GM12878 (cell line): Measurements from ENCODE around the gene PRKAG2. TPM values are rescaled to one million over a fixed set of nuclear protein-coding genes. Genes with fewer than 3 reads are reported as not detected.

Experiments
- ATAC-seq: fragments of 200-7000 bp; cut with Tn5 transposase; 3 replicates; pipeline ENCODE4 v1.9.1; 2020; ENCODE audit warnings: mild to moderate bottlenecking, moderate library complexity
- BruUV-seq: library from RNA; stranded (reverse); fragments of 400-500 nt; replicated peaks from 2 replicates; lab custom pipeline; 2021; lab: Mats Ljungman, UMichigan
- CTCF ChIA-PET: fragments of 300-600 bp; sonication (Branson Sonifier 250); formaldehyde crosslinking; extraction: SDS; loops from one replicate; lab custom pipeline; 2021; ENCODE audit warnings: inconsistent platforms; lab: Yijun Ruan, JAX
- POLR2A ChIA-PET: fragments of 350-600 bp; formaldehyde crosslinking; extraction: SDS; loops from one replicate; lab custom pipeline; 2021; ENCODE audit warnings: inconsistent platforms; lab: Charles Lee
- RAD21 ChIA-PET: fragments of 300-600 bp; sonication (Branson Sonifier 250); formaldehyde crosslinking; loops from one replicate; lab custom pipeline; 2023; ENCODE audit warnings: antibody characterized with exemption; ENCODE audit not compliant: unreplicated experiment; lab: Charles Lee
- SMC1A ChIA-PET: fragments of 300-600 bp; sonication (Branson Sonifier 250); formaldehyde crosslinking; loops from one replicate; lab custom pipeline; 2023; ENCODE audit not compliant: unreplicated experiment, uncharacterized antibody; lab: Charles Lee
- DNase-seq: peaks from one replicate; pipeline ENCODE4 v3.0.0-alpha.2; 2011; ENCODE audit warnings: low read depth, low spot score
- FAIRE-seq: peaks from 3 replicates; lab custom pipeline; 2011; peaks lifted over from hg19 to GRCh38; lab: Jason Lieb, UNC
- H2AFZ ChIP-seq: 2 replicates; pipeline ENCODE4 v1.6.0; 2011; ENCODE audit warnings: low read depth, low read length, control low read depth; ENCODE audit not compliant: control insufficient read depth
- H3K27ac ChIP-seq: 2 replicates; pipeline ENCODE4 v1.5.1; 2011; ENCODE audit warnings: control low read depth; ENCODE audit not compliant: control insufficient read depth, insufficient read depth
- H3K27me3 ChIP-seq, 2 experiments: replicated peaks in 1 of 2; 2 replicates each; pipeline versions ENCODE4 v1.6.0 to v1.6.1; 2011; ENCODE audit warnings: low read length in 1 of 2; ENCODE audit not compliant: control insufficient read depth in 2 of 2, insufficient read depth in 2 of 2
- H3K36me3 ChIP-seq, 2 experiments: 2 replicates each; pipeline ENCODE4 v1.5.1; 2011; ENCODE audit warnings: low read length in 1 of 2; ENCODE audit not compliant: control insufficient read depth in 2 of 2, insufficient read depth in 2 of 2
- H3K4me1 ChIP-seq: 2 replicates; pipeline ENCODE4 v1.6.1; 2011; ENCODE audit warnings: mild to moderate bottlenecking, low read length, moderate library complexity, mixed read lengths; ENCODE audit not compliant: control insufficient read depth, insufficient read depth
- H3K4me2 ChIP-seq: 2 replicates; pipeline ENCODE4 v1.6.0; 2011; ENCODE audit warnings: control low read depth; ENCODE audit not compliant: control insufficient read depth, insufficient read depth
- H3K4me3 ChIP-seq: fragments of 200-600 bp; sonication (generic); 2 replicates; pipeline ENCODE4 v1.5.1; 2016
- H3K79me2 ChIP-seq: 2 replicates; pipeline ENCODE4 v1.6.0; 2011; ENCODE audit warnings: low read length; ENCODE audit not compliant: control insufficient read depth, insufficient read depth
- H3K9ac ChIP-seq: 2 replicates; pipeline ENCODE4 v1.8.0; 2011; ENCODE audit warnings: low read length, control low read depth, mixed read lengths; ENCODE audit not compliant: control insufficient read depth, insufficient read depth
- H3K9me3 ChIP-seq: replicated peaks from 3 replicates; pipeline ENCODE4 v1.5.1; 2011; ENCODE audit warnings: mild to moderate bottlenecking, low read length; ENCODE audit not compliant: control insufficient read depth, insufficient read depth
- H4K20me1 ChIP-seq: 2 replicates; pipeline ENCODE4 v1.6.0; 2011; ENCODE audit not compliant: control insufficient read depth, insufficient read depth
- CBFB ChIP-seq: IDR thresholded peaks from 2 replicates; pipeline ENCODE4 v1.6.1; 2016; ENCODE audit warnings: antibody characterized with exemption, low read depth
- KLF5 ChIP-seq: fragments of 450-650 bp; IDR thresholded peaks from 2 replicates; pipeline ENCODE4 v1.6.1; 2014; ENCODE audit warnings: mild to moderate bottlenecking; ENCODE audit not compliant: partially characterized antibody
- SRF ChIP-seq, 2 experiments: IDR thresholded peaks; 2 replicates each; pipeline ENCODE4 v1.6.1; 2011; ENCODE audit warnings: low read depth in 2 of 2, low read length in 2 of 2, mild to moderate bottlenecking in 1 of 2, moderate library complexity in 1 of 2
- SUZ12 ChIP-seq: fragments of 200-600 bp; sonication (generic); IDR thresholded peaks from one replicate; pipeline ENCODE4 v1.6.1; 2018; ENCODE audit warnings: antibody characterized with exemption, mild to moderate bottlenecking; ENCODE audit not compliant: unreplicated experiment
- YBX1 ChIP-seq: fragments of 450-650 bp; IDR thresholded peaks from 2 replicates; pipeline ENCODE4 v1.6.1; 2016; ENCODE audit warnings: antibody characterized with exemption
- ZBED1 ChIP-seq: IDR thresholded peaks from 2 replicates; pipeline ENCODE4 v1.6.1; 2016; ENCODE audit warnings: borderline replicate concordance
- WGBS: methylation state at CpG from one replicate; pipeline ENCODE4 v1.1.6; 2016; ENCODE audit warnings: low lambda C conversion rate; ENCODE audit not compliant: insufficient replicate concordance, insufficient coverage; ENCODE audit errors: missing lambda C conversion rate; 5-methylcytosine and 5-hydroxymethylcytosine counted together
- in situ Hi-C: fragments of 300-500 bp; cut with MboI; formaldehyde crosslinking; loops from 9 replicates; pipeline ENCODE4 v1.14.3; 2018; ENCODE audit warnings: mixed read lengths
- intact Hi-C: fragments of 100-400 bp; cut with micrococcal nuclease; formaldehyde crosslinking; loops from one replicate; pipeline ENCODE4 v1.14.2; 2022; ENCODE audit not compliant: unreplicated experiment
- polyA plus RNA-seq, 11 experiments: library from polyadenylated mRNA; depleted of rRNA in 4 of 11; unstranded in 6 of 11; stranded (reverse) in 5 of 11; fragments of >200 nt; fragmentation: Nextera tagmentation in 4 of 11; fragmentation: Illumina TruSeq in 1 of 11; extraction: Ambion mirVana in 4 of 11; extraction: Trizol in 1 of 11; gene quantifications; 1 replicate in 1 of 11; 2 replicates in 10 of 11; pipeline versions ENCODE4 v1.2.1 to v1.2.3, GENCODE V29; 2011 to 2016; ENCODE audit warnings: inconsistent platforms in 2 of 11, missing spikeins in 2 of 11, low read depth in 1 of 11
- total RNA-seq, 4 experiments: library from RNA; depleted of rRNA in 3 of 4; stranded (reverse); fragments of >200 nt in 3 of 4; fragmentation: Illumina TruSeq in 1 of 4; extraction: Trizol in 1 of 4; gene quantifications; 2 replicates each; pipeline versions ENCODE4 v1.2.1 to v1.2.3, GENCODE V29; 2013 to 2021
- TF ChIP-seq, protein P1 (sequence below): fragments of 450-650 bp; IDR thresholded peaks from 2 replicates; pipeline ENCODE4 v1.6.1; 2017; ENCODE audit warnings: mild to moderate bottlenecking, moderate library complexity
- TF ChIP-seq, protein P2 (sequence below): fragments of 450-650 bp; IDR thresholded peaks from 2 replicates; pipeline ENCODE4 v1.6.1; 2018; ENCODE audit warnings: mild to moderate bottlenecking, low read depth, moderate library complexity; ENCODE audit not compliant: partially characterized antibody
- TF ChIP-seq, protein P3 (sequence below): fragments of 450-650 bp; IDR thresholded peaks from 2 replicates; pipeline ENCODE4 v1.6.1; 2017; ENCODE audit warnings: mild to moderate bottlenecking, low read depth, inconsistent platforms; ENCODE audit not compliant: poor library complexity, severe bottlenecking
- TF ChIP-seq, protein P4 (sequence below): fragments of 450-650 bp; IDR thresholded peaks from 2 replicates; pipeline ENCODE4 v1.6.1; 2017; ENCODE audit warnings: low read depth, mild to moderate bottlenecking, moderate library complexity

The PRKAG2 gene
- total and polyA plus RNA-seq, 10 of the 15 experiments (the other 5 are each of a cell fraction or from before 2014, with no cell fraction given): 3.4 to 8.9 (median 6.8) TPM

DNA sequence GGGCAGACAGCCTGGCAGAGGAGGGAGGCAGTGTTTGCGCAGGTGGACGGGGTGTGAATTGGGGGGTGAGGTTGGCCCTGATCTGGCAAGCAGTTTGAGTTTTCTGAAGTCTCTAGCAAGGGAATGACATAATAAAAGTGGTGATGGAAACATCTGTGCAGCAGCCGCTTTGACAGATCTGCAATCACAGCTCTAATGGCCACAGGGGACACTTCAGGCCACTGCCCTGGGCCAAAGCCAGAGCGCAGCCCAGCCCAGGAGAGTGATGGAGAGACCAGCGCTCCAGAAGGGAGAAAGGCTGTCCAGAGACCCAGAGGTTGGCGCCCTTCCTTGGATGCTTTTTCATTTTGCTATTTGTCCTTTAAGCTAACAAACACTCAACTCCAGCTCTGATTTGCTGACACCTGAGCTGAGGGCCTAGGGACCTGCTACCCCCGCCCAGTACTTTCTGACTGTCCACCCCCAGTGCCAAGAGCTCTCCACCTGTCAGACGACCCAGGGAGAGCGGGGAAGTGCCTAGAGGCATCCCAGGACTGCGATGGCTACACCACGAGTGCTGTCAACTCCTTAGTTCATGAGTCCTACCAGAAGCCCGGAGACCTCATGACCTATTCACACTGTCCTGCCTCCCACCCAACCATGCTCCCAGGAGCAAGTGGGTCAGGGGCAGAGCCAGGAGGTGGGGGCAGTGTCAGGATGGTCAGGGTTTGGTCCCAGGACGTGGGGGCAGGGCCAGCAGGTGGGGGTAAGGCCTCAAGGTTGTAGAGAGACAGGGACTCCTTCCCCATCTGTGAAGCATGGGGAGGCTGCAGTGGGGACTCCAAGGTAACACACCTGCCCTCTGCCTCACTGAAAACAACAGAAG is 112.6 kb downstream of the PRKAG2 start:
- no peaks in the 10 kb centered on the region for H3K36me3 ChIP-seq
- no peak overlapping the region for H2AFZ ChIP-seq
- CTCF ChIA-PET: interaction anchor here (1.2 kb wide), 1 partner anchor 13 kb away, joined by 3 read pairs; no protein-coding TSS in a partner anchor
- no peak overlapping the region for H3K9ac ChIP-seq
- no TSS peak for BruUV-seq
- intact Hi-C loops (no loop called here), in situ Hi-C loops (no loop called here)
- RAD21 ChIA-PET: no interaction called here
- H4K20me1 ChIP-seq: no peaks in the 10 kb centered on the region
- H3K4me3 ChIP-seq: no peak overlapping the region
- peaks cover 13% of the 10 kb centered on the region for H3K4me1 ChIP-seq
- no peak for DNase-seq
- POLR2A ChIA-PET: no interaction called here
- no peak overlapping the region for H3K4me2 ChIP-seq
- H3K9me3 ChIP-seq: no peaks in the 10 kb centered on the region; the same call in 1 of the 3 replicates
- TF ChIP-seq, protein P1, sequence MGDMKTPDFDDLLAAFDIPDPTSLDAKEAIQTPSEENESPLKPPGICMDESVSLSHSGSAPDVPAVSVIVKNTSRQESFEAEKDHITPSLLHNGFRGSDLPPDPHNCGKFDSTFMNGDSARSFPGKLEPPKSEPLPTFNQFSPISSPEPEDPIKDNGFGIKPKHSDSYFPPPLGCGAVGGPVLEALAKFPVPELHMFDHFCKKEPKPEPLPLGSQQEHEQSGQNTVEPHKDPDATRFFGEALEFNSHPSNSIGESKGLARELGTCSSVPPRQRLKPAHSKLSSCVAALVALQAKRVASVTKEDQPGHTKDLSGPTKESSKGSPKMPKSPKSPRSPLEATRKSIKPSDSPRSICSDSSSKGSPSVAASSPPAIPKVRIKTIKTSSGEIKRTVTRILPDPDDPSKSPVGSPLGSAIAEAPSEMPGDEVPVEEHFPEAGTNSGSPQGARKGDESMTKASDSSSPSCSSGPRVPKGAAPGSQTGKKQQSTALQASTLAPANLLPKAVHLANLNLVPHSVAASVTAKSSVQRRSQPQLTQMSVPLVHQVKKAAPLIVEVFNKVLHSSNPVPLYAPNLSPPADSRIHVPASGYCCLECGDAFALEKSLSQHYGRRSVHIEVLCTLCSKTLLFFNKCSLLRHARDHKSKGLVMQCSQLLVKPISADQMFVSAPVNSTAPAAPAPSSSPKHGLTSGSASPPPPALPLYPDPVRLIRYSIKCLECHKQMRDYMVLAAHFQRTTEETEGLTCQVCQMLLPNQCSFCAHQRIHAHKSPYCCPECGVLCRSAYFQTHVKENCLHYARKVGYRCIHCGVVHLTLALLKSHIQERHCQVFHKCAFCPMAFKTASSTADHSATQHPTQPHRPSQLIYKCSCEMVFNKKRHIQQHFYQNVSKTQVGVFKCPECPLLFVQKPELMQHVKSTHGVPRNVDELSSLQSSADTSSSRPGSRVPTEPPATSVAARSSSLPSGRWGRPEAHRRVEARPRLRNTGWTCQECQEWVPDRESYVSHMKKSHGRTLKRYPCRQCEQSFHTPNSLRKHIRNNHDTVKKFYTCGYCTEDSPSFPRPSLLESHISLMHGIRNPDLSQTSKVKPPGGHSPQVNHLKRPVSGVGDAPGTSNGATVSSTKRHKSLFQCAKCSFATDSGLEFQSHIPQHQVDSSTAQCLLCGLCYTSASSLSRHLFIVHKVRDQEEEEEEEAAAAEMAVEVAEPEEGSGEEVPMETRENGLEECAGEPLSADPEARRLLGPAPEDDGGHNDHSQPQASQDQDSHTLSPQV: no peak
- TF ChIP-seq YBX1 (no peak), SUZ12 (no peak), CBFB (no peak), ZBED1 (no peak), SRF (IDR thresholded peaks at IDR 0.05; ENCODE audit: low read depth in 2 of 2, low read length in 2 of 2) (no peak), KLF5 (no peak)
- TF ChIP-seq, protein P2, sequence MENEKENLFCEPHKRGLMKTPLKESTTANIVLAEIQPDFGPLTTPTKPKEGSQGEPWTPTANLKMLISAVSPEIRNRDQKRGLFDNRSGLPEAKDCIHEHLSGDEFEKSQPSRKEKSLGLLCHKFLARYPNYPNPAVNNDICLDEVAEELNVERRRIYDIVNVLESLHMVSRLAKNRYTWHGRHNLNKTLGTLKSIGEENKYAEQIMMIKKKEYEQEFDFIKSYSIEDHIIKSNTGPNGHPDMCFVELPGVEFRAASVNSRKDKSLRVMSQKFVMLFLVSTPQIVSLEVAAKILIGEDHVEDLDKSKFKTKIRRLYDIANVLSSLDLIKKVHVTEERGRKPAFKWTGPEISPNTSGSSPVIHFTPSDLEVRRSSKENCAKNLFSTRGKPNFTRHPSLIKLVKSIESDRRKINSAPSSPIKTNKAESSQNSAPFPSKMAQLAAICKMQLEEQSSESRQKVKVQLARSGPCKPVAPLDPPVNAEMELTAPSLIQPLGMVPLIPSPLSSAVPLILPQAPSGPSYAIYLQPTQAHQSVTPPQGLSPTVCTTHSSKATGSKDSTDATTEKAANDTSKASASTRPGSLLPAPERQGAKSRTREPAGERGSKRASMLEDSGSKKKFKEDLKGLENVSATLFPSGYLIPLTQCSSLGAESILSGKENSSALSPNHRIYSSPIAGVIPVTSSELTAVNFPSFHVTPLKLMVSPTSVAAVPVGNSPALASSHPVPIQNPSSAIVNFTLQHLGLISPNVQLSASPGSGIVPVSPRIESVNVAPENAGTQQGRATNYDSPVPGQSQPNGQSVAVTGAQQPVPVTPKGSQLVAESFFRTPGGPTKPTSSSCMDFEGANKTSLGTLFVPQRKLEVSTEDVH: no peak
- TF ChIP-seq, protein P3, sequence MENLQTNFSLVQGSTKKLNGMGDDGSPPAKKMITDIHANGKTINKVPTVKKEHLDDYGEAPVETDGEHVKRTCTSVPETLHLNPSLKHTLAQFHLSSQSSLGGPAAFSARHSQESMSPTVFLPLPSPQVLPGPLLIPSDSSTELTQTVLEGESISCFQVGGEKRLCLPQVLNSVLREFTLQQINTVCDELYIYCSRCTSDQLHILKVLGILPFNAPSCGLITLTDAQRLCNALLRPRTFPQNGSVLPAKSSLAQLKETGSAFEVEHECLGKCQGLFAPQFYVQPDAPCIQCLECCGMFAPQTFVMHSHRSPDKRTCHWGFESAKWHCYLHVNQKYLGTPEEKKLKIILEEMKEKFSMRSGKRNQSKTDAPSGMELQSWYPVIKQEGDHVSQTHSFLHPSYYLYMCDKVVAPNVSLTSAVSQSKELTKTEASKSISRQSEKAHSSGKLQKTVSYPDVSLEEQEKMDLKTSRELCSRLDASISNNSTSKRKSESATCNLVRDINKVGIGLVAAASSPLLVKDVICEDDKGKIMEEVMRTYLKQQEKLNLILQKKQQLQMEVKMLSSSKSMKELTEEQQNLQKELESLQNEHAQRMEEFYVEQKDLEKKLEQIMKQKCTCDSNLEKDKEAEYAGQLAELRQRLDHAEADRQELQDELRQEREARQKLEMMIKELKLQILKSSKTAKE: no peak
- TF ChIP-seq, protein P4, sequence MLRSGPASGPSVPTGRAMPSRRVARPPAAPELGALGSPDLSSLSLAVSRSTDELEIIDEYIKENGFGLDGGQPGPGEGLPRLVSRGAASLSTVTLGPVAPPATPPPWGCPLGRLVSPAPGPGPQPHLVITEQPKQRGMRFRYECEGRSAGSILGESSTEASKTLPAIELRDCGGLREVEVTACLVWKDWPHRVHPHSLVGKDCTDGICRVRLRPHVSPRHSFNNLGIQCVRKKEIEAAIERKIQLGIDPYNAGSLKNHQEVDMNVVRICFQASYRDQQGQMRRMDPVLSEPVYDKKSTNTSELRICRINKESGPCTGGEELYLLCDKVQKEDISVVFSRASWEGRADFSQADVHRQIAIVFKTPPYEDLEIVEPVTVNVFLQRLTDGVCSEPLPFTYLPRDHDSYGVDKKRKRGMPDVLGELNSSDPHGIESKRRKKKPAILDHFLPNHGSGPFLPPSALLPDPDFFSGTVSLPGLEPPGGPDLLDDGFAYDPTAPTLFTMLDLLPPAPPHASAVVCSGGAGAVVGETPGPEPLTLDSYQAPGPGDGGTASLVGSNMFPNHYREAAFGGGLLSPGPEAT: no peak
- ATAC-seq: no peak
- WGBS: 76% methylated on average over 13 of the region's 13 CpGs
- SMC1A ChIA-PET: no interaction called here
- H3K27me3 ChIP-seq: no peaks in the 10 kb centered on the region; a peak in 1 of 4 replicates
- no peaks in the 10 kb centered on the region for H3K79me2 ChIP-seq
- no peak for FAIRE-seq
- no peak overlapping the region for H3K27ac ChIP-seq
